Common myeloid progenitor, CD34-positive (primary cell): ENCODE measurements around the gene HOXA9.

Experiments
- CTCF ChIA-PET: fragments of 350-600 bp; sonication (Branson Sonifier 250); formaldehyde crosslinking; loops from one replicate; lab custom pipeline; 2021; ENCODE audit warnings: antibody characterized with exemption; lab: Charles Lee
- POLR2A ChIA-PET: fragments of 350-600 bp; sonication (Branson Sonifier 250); formaldehyde crosslinking; loops from one replicate; lab custom pipeline; 2021; ENCODE audit warnings: antibody characterized with exemption; lab: Charles Lee
- DNase-seq, 3 donors: peaks; one replicate each; pipeline versions ENCODE4 v3.0.0 to v3.0.0-alpha.2; 2013
- H3K27ac ChIP-seq, 2 experiments: 1 replicate in 1 of 2; 2 replicates in 1 of 2; pipeline ENCODE4 v1.7.0; 2013; ENCODE audit warnings: inconsistent platforms in 2 of 2, low read length in 2 of 2, mild to moderate bottlenecking in 2 of 2, low read depth in 1 of 2, moderate library complexity in 1 of 2; ENCODE audit not compliant: severe bottlenecking in 2 of 2, insufficient read depth in 1 of 2, poor library complexity in 1 of 2
- H3K27me3 ChIP-seq, 5 experiments: replicated peaks in 2 of 5; 1 replicate in 3 of 5; 2 replicates in 2 of 5; pipeline versions ENCODE4 v1.6.1 to v1.7.0; 2013; ENCODE audit warnings: low read length in 4 of 5, mild to moderate bottlenecking in 2 of 5, moderate library complexity in 2 of 5, inconsistent platforms in 1 of 5; ENCODE audit not compliant: insufficient read depth in 5 of 5, control insufficient read depth in 4 of 5
- H3K36me3 ChIP-seq, 4 experiments: 1 replicate in 2 of 4; 2 replicates in 2 of 4; pipeline versions ENCODE4 v1.6.1 to v1.7.0; 2013; ENCODE audit warnings: low read length in 3 of 4, control low read depth in 1 of 4, mild to moderate bottlenecking in 1 of 4; ENCODE audit not compliant: control insufficient read depth in 4 of 4, insufficient read depth in 4 of 4
- H3K4me1 ChIP-seq, 4 experiments: 1 replicate in 3 of 4; 2 replicates in 1 of 4; pipeline versions ENCODE4 v1.6.1 to v1.7.1; 2013; ENCODE audit warnings: low read length in 3 of 4, mild to moderate bottlenecking in 3 of 4, control low read depth in 1 of 4, inconsistent platforms in 1 of 4, moderate library complexity in 1 of 4; ENCODE audit not compliant: control insufficient read depth in 4 of 4, insufficient read depth in 4 of 4; ENCODE audit errors: control extremely low read depth in 1 of 4
- H3K4me3 ChIP-seq, 7 experiments: 1 replicate in 4 of 7; 2 replicates in 3 of 7; pipeline versions ENCODE4 v1.5.1 to v1.7.0; 2013; ENCODE audit warnings: mild to moderate bottlenecking in 7 of 7, low read length in 6 of 7, moderate library complexity in 6 of 7, inconsistent platforms in 2 of 7, low read depth in 2 of 7, control low read depth in 1 of 7; ENCODE audit not compliant: insufficient read depth in 4 of 7, control insufficient read depth in 1 of 7; ENCODE audit errors: extremely low read depth in 1 of 7
- H3K9me3 ChIP-seq, 5 experiments: 1 replicate in 4 of 5; 2 replicates in 1 of 5; pipeline versions ENCODE4 v1.6.1 to v1.7.1; 2013; ENCODE audit warnings: low read length in 4 of 5, mild to moderate bottlenecking in 2 of 5, inconsistent platforms in 1 of 5, low read depth in 1 of 5, moderate library complexity in 1 of 5; ENCODE audit not compliant: control insufficient read depth in 4 of 5, insufficient read depth in 2 of 5; ENCODE audit errors: control extremely low read depth in 1 of 5
- WGBS: methylation state at CpG from one replicate; pipeline ENCODE4 v1.1.5; 2013; ENCODE audit not compliant: insufficient coverage; 5-methylcytosine and 5-hydroxymethylcytosine counted together

The HOXA9 gene

DNA sequence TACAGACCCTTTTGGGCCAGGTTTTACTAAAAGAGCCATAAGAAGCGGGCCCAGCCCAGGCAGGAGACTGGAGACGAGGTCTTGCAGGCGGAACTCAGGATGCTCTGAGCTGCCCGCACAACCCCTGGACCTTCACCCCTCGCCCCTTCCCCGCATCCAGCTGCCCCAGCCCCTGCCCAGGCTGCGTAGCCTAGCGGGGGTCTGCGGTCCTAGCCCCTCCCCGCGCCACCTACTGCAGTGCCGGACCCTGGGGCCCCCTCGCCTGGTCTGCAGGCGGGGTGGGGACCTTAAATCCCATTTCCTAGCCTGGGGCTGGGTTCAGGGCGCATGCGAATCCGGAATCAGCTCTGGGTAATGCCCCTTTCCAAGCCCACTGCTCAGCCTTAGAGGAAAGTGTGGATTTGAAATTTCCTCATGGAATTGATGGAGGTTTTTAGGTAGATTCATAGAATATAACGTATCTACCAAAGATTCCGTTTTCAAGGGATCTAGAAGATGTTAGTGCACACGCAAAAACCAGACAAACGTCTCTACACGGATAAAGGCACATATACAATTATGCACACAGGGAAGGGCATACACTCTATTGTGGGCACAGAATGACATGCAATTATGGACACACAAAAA is 12.4 kb downstream of the HOXA9 start:
- peak overlapping the region; percentile 76 to 100 (median 91) for H3K4me3 ChIP-seq
- H3K27me3 ChIP-seq: no peaks in the 10 kb centered on the region
- peak in 1 of 3 donors; percentile 16 for DNase-seq
- no peaks in the 10 kb centered on the region for H3K9me3 ChIP-seq
- H3K36me3 ChIP-seq: peaks cover 0 to 34% (median 0%) of the 10 kb centered on the region in 4 experiments
- 4% methylated on average over 7 of the region's 22 CpGs for WGBS
- POLR2A ChIA-PET: interaction anchor here (0.8 to 3.4 kb wide), 6 partner anchors 9 to 784 kb away, joined by 3 to 15 read pairs (median 3); no protein-coding TSS in a partner anchor
- CTCF ChIA-PET: interaction anchor here (0.8 to 4.1 kb wide), 16 partner anchors 9 to 1275 kb away, joined by 3 to 24 read pairs (median 4); partner anchors contain the start of gene HOXA9
- peaks cover 5 to 83% (median 76%) of the 10 kb centered on the region in 4 experiments for H3K4me1 ChIP-seq
- H3K27ac ChIP-seq: peak overlapping the region; percentile 75 to 96

DNA sequence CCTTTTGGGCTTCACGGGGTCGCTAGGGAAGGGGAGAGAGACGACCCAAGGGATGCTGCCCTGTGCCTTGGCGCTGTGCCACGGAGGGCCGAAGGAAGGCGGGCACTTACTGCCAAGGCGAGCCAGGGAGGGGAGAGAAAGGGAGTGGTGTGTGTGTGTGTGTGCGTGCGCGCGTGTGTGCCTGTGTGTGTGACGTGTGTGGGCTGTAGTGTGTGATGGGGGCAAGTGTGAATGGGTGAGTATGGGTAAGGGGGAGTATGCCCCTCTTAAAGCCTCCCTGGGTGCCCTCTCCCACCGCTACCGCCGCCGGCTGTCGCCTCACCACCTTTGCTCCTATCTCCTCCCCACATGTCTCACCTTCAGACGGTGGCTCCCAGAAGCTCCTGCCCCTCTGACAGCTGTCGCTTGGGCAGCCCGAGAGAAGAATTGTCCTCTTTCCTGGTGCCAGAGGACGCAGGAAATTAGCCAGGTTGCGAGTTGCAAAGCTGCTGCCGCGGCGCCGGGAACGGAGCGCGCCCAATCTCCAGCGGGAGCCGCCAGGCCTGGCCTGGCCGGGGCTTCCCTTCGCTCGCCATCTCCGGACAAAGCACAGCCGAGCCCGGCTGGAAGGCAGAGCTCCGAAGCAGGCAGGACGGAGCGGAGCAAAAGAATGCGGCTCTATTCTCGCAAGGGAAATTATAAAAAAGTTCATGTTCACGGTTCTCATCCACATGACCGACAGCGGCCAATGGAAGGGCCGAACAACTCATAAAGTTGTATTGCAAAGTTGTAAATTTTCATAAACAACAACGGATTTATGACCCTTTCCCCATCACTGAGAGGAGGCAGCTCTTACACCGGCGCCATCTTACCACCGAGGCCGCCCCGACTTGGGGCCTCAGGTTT is 13.2 kb downstream of the HOXA9 start, which contains the start of gene HOXA3:
Gene HOXA3 (minus strand): TSS at position 653 of the 885 bp plus-strand sequence. CDS start 41,943 bp downstream, outside the sequence.
- peak within 1 kb of the TSS; percentile 76 to 100 (median 91) for H3K4me3 ChIP-seq
- WGBS: under 1% methylated on average over 41 of the region's 53 CpGs
- H3K9me3 ChIP-seq: no peaks in the 10 kb centered on the region
- peaks cover 5 to 83% (median 75%) of the 10 kb centered on the region in 4 experiments for H3K4me1 ChIP-seq
- ChIA-PET CTCF (interaction anchor here (0.8 to 9.1 kb wide), 20 partner anchors 7 to 1275 kb away, joined by 3 to 87 read pairs (median 4); partner anchors contain the start of gene HOXA9), POLR2A (interaction anchor here (0.8 to 3.4 kb wide), 8 partner anchors 10 to 952 kb away, joined by 3 to 15 read pairs (median 3); partner anchors contain the start of gene HNRNPA2B1)
- no peaks in the 10 kb centered on the region for H3K27me3 ChIP-seq
- peaks cover 0 to 39% (median under 1%) of the 10 kb centered on the region in 4 experiments for H3K36me3 ChIP-seq
- DNase-seq: peak; percentile 88 to 96 (median 94)
- H3K27ac ChIP-seq: peak within 1 kb of the TSS; percentile 75 to 96

GRCh38 chr7:27151341-27151930 is 13.9 kb downstream of the HOXA9 start:
- ChIA-PET CTCF (interaction anchor here (0.7 to 9.1 kb wide), 20 partner anchors 8 to 786 kb away, joined by 3 to 87 read pairs (median 6); partner anchors contain the start of genes HOXA4 and HOXA9), POLR2A (interaction anchor here (1.1 to 3.4 kb wide), 5 partner anchors 11 to 951 kb away, joined by 3 to 15 read pairs (median 4); partner anchors contain the start of gene HNRNPA2B1)
- H3K27me3 ChIP-seq: no peaks in the 10 kb centered on the region
- whole genome bisulfite sequencing: 0% methylated on average over 22 of the region's 27 CpGs
- H3K4me3 ChIP-seq: peak overlapping the region; percentile 76 to 100 (median 91)
- DNase-seq: peak in 2 of 3 donors; percentile 65 to 80
- H3K36me3 ChIP-seq: peaks cover 0 to 46% (median 4%) of the 10 kb centered on the region in 4 experiments
- H3K9me3 ChIP-seq: peaks cover 0 to 2% (median 0%) of the 10 kb centered on the region in 5 experiments
- peak overlapping the region; percentile 75 to 96 for H3K27ac ChIP-seq
- peaks cover 5 to 86% (median 78%) of the 10 kb centered on the region in 4 experiments for H3K4me1 ChIP-seq

DNA sequence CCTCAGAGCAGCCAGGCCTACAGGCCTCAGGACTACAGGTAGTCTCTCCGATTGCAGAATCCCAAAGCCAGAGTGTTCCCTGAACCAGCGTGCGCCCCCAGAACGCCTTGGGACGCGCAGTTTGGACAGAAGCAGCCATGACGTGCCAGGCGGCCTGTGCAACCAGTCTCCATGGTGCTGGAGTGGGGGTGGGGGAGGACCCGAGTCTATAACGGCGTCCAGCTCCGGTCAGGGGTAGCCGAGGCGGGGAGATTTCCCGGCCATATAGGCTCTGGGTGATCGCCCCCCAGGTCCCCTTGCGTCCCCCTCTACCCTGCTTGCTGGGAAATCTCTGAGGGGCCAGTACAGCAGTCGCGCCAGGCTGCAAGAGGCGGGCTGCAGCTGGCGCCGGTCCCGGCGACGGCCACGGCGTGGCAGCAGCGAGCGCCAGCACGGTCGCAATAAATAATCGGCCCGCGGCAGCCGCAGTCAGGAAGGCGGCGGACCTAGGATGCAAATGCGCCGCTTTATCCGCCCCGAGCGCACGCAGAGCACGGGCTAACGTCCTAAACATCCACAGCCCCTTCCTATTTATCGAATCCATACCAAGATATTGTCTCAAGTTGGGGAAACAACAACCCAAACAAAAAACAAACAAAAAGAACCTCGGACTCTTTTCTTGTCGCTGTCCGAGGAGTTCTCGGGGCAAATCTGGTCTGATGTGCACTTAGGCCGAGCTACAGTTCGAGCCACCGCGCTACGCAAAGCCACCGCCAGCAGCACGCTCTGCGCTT is 14.6 kb downstream of the HOXA9 start:
- Histone ChIP-seq H3K27me3 (no peaks in the 10 kb centered on the region), H3K36me3 (peaks cover 0 to 53% (median 7%) of the 10 kb centered on the region in 4 experiments), H3K4me3 (peak overlapping the region; percentile 76 to 100 (median 91)), H3K27ac (peak overlapping the region; percentile 75 to 96), H3K4me1 (peaks cover 5 to 84% (median 80%) of the 10 kb centered on the region in 4 experiments), H3K9me3 (peaks cover 0 to 2% (median 0%) of the 10 kb centered on the region in 5 experiments)
- POLR2A ChIA-PET: interaction anchor here (1.1 to 3.4 kb wide), 5 partner anchors 11 to 951 kb away, joined by 3 to 15 read pairs (median 4); partner anchors contain the start of gene HNRNPA2B1
- CTCF ChIA-PET: interaction anchor here (0.7 to 9.1 kb wide), 24 partner anchors 9 to 1258 kb away, joined by 3 to 87 read pairs (median 6); partner anchors contain the start of genes HOXA4 and HOXA9
- 0% methylated on average over 54 of the region's 58 CpGs for WGBS
- peak; percentile 83 to 91 (median 91) for DNase-seq

DNA sequence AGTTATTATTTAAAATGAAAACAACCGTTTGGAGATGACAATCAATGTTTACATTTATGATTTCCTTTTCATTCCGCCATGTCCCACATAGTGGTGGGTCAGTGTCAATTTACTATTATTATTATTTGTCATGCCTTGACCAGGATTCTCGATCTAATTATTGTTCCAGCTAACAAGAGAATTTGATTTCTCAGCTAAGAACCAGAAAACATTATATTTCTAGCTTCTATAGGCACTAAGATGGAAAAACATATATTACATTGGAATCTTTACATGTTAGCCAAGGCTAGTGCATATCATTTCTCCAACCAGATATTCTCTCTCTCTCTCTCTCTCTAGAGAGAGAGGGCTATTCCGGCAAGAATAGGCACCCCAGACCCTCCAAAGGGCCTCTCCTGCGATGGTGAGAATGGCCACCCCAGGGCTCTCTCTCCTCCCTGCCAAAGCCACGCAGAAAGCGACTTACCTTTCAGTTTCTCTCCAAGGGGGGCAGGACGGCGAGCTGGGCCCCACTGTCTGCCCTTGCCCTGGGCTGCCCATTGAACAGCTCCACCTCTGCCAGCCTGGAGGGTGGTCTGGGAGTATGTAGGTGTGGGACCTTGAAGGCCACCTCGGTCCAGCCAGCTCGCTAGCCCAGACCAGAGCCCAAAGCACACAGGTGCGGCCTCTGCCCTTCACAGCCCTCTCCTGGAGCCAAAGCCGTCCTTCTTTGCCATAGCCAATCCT is 15.3 kb downstream of the HOXA9 start:
- 2% methylated on average over 6 of the region's 13 CpGs for WGBS
- CTCF ChIA-PET: interaction anchor here (0.7 to 9.1 kb wide), 23 partner anchors 8 to 1257 kb away, joined by 3 to 87 read pairs (median 6); partner anchors contain the start of genes HOXA10, HOXA4 and HOXA9
- Histone ChIP-seq H3K4me3 (peak overlapping the region; percentile 76 to 100 (median 91)), H3K27me3 (no peaks in the 10 kb centered on the region), H3K36me3 (peaks cover 0 to 54% (median 12%) of the 10 kb centered on the region in 4 experiments), H3K4me1 (peaks cover 5 to 84% (median 80%) of the 10 kb centered on the region in 4 experiments), H3K27ac (peak overlapping the region; percentile 43 to 96), H3K9me3 (peaks cover 0 to 2% (median 0%) of the 10 kb centered on the region in 5 experiments)
- peak in 1 of 3 donors; percentile 32 for DNase-seq
- POLR2A ChIA-PET: interaction anchor here (1.3 to 3.4 kb wide), 2 partner anchors 12 to 20 kb away, joined by 4 to 15 read pairs; no protein-coding TSS in a partner anchor
